Endodermal cell (in vitro differentiated cells): Measurements from ENCODE around the gene SULT1A1. TPM values are rescaled to one million over a fixed set of nuclear protein-coding genes. Genes with fewer than 3 reads are reported as not detected.
"Not testable (repeated sequence)": the region's sequence is repeated elsewhere in the genome, so short reads cannot be mapped to it uniquely, and the experiment has no call there.

Experiments used
- DNase-seq: peaks from one replicate; pipeline ENCODE4 v3.0.0-alpha.2; 2017
- H3K27ac ChIP-seq: 2 replicates; pipeline ENCODE4 v1.5.1; 2013; ENCODE audit warnings: mild to moderate bottlenecking, low read depth, low read length, moderate library complexity
- H3K27me3 ChIP-seq: 2 replicates; pipeline ENCODE4 v1.6.1; 2013; ENCODE audit warnings: mild to moderate bottlenecking, low read length, moderate library complexity; ENCODE audit not compliant: insufficient read depth, control insufficient read depth, poor library complexity, severe bottlenecking
- H3K36me3 ChIP-seq: 2 replicates; pipeline ENCODE4 v1.7.0; 2013; ENCODE audit warnings: mild to moderate bottlenecking, low read length, moderate library complexity; ENCODE audit not compliant: control insufficient read depth, insufficient read depth
- H3K4me1 ChIP-seq: one replicate; pipeline ENCODE4 v1.7.0; 2013; ENCODE audit warnings: low read length; ENCODE audit not compliant: control insufficient read depth, insufficient read depth
- H3K4me3 ChIP-seq: 2 replicates; pipeline ENCODE4 v1.5.1; 2013; ENCODE audit warnings: mild to moderate bottlenecking, low read length, moderate library complexity
- H3K9ac ChIP-seq: 2 replicates; pipeline ENCODE4 v1.6.1; 2013; ENCODE audit warnings: mild to moderate bottlenecking, low read length, moderate library complexity; ENCODE audit not compliant: poor library complexity, severe bottlenecking; ENCODE audit errors: extremely low read depth
- H3K9me3 ChIP-seq: 2 replicates; pipeline ENCODE4 v1.6.1; 2013; ENCODE audit warnings: mild to moderate bottlenecking, low read length, moderate library complexity; ENCODE audit not compliant: control insufficient read depth
- H3K27ac Mint-ChIP-seq: 2 replicates; pipeline ENCODE4 v1.8.0; 2020; ENCODE audit warnings: mixed read lengths
- H3K27me3 Mint-ChIP-seq: 2 replicates; pipeline ENCODE4 v1.8.0; 2021; ENCODE audit warnings: mild to moderate bottlenecking, mixed read lengths; ENCODE audit not compliant: insufficient read depth
- H3K36me3 Mint-ChIP-seq: 2 replicates; pipeline ENCODE4 v1.8.0; 2020; ENCODE audit warnings: low read depth, mixed read lengths
- H3K4me1 Mint-ChIP-seq: 2 replicates; pipeline ENCODE4 v1.8.0; 2020; ENCODE audit warnings: mixed read lengths
- H3K4me3 Mint-ChIP-seq: 2 replicates; pipeline ENCODE4 v1.8.0; 2020; ENCODE audit warnings: mild to moderate bottlenecking, moderate library complexity, mixed read lengths
- H3K9me3 Mint-ChIP-seq: 2 replicates; pipeline ENCODE4 v1.8.0; 2020; ENCODE audit warnings: mild to moderate bottlenecking, mixed read lengths
- WGBS, 2 experiments: methylation state at CpG; one replicate each; pipeline versions ENCODE4 v1.1.5 to v1.1.7; 2013; ENCODE audit warnings: missing lambda C conversion rate in 2 of 2, mixed read lengths in 1 of 2; ENCODE audit not compliant: insufficient coverage in 1 of 2, insufficient read length in 1 of 2; 5-methylcytosine and 5-hydroxymethylcytosine counted together
- long read RNA-seq, 4 experiments: library from polyadenylated mRNA in 2 of 4; library from RNA in 1 of 4; library from capped mRNA in 1 of 4; stranded (forward) in 3 of 4; unstranded in 1 of 4; transcript quantifications; one replicate each; pipeline ENCODE4 v2.0.0, GENCODE V29; 2020 to 2021; ENCODE audit warnings: inconsistent platforms in 1 of 4
- polyA plus RNA-seq, 2 experiments: library from polyadenylated mRNA; stranded (reverse); fragments of 50-300 nt; gene quantifications; one replicate each; pipeline ENCODE4 v1.2.3, GENCODE V29; 2013
- total RNA-seq, 2 donors: library from RNA; stranded (reverse); fragmentation: NEBNext Ultra II Directional in 1 of 2; extraction: Animal tissue kit (Norgen Biotek cat#: 25700) in 1 of 2; gene quantifications; 2 replicates in 1 of 2; 3 replicates in 1 of 2; pipeline ENCODE4 v1.2.1, GENCODE V29; 2021
- TF ChIP-seq, protein P1 (sequence below): fragments of 200-600 bp; sonication (generic); conservative IDR thresholded peaks from 2 replicates; pipeline ENCODE4 v1.5.0; 2021; ENCODE audit warnings: antibody characterized with exemption, mild to moderate bottlenecking

SULT1A1 gene
- 1 to 10 TPM; 4.3 to 7.2 TPM for total RNA-seq
- polyA plus RNA-seq (2013, experiment 1 of 2), result 4.4 TPM
- polyA plus RNA-seq (2013, experiment 2 of 2), result 7.2 TPM
- long read RNA-seq, experiment 1, partial matches to known transcripts, result 0 of 4 reads
- long read RNA-seq, experiment 1, other reads (novel, unspliced or antisense), result 1 of 4 reads
- long read RNA-seq, experiment 2, transcript SULT1A1-201 (8 exons, 1,162 nt), result major isoform, 8 of 14 reads
- long read RNA-seq, experiment 2, partial matches to known transcripts, result 2 of 14 reads
- long read RNA-seq, experiment 2, other reads (novel, unspliced or antisense), result 4 of 14 reads
- long read RNA-seq, experiment 3, transcript SULT1A1-201 (8 exons, 1,162 nt), result major isoform, 19 of 23 reads
- long read RNA-seq, experiment 3, partial matches to known transcripts, result 1 of 23 reads
- long read RNA-seq, experiment 3, other reads (novel, unspliced or antisense), result 3 of 23 reads
- long read RNA-seq, experiment 4, transcript SULT1A1-201 (8 exons, 1,162 nt), result major isoform, 19 of 21 reads
- long read RNA-seq, experiment 4, partial matches to known transcripts, result 1 of 21 reads
- long read RNA-seq, experiment 4, other reads (novel, unspliced or antisense), result 1 of 21 reads

DNA sequence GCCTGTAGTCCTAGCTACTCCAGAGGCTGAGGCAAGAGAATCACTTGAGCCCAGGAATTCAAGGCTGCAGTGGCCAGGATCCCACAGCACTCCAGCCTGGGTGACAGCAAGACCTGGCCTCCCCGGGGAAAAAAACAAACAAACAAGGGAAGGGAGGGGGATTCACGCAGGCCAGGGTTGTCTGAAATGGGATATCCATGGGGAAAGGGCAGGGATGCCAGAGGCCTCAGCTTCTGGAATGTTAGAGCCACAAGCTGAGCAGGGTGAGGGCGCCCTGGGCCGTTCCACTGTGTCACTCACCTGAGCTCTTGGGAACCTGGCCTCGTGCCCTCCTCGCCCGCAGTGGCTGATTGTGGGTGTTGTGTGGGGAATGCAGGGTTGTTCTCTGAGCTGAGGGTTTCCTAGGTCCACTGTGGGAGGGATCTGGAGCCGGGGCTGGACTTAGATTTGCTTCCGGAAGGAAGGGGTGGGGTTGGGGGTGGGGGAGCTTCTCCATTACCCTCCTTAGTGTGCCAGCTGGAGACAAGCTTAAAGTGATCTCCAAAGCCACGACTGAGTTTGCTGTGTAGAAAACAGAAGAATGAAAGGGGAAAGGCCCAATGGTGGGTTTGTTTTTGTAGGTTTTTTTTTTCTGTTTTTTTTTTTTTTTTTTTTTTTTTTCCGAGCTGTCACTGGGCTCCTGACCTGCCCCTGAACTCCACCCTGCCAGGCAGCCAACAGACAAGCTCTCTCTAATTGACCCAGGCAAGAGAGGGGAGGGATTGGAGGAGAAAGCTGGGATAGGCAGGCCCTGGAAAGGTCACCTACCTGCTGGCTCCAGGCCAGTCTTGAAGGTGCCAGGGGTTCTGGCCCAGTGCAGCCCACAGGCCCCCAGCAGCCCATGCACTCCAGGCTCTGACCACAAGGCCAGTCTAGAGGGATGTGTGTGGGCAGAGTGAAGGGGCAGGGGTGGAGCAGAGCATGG is at the start of gene SULT1A1:
Gene SULT1A1 (minus strand): TSS at position 414 of the 964 bp plus-strand sequence. CDS start 1,189 bp downstream, outside the sequence.
- DNase-seq, result peak; percentile 68
- Histone ChIP-seq H3K36me3 (no peaks in the 10 kb centered on the region), H3K4me3 (no peak within 1 kb of the TSS), H3K4me1 (no peaks in the 10 kb centered on the region), H3K27ac (no peak within 1 kb of the TSS), H3K27me3 (no peaks in the 10 kb centered on the region), H3K9ac (no peak within 1 kb of the TSS), H3K9me3 (no peaks in the 10 kb centered on the region)
- Mint-ChIP-seq H3K27me3 (no peaks in the 10 kb centered on the region), H3K4me3 (peak within 1 kb of the TSS; percentile 19), H3K27ac (no peak within 1 kb of the TSS), H3K4me1 (no peaks in the 10 kb centered on the region), H3K9me3 (no peaks in the 10 kb centered on the region), H3K36me3 (no peaks in the 10 kb centered on the region)
- WGBS, 2 experiments, result 72 to 81% methylated on average over 4 to 10 of the region's 11 CpGs
- TF ChIP-seq, protein P1, sequence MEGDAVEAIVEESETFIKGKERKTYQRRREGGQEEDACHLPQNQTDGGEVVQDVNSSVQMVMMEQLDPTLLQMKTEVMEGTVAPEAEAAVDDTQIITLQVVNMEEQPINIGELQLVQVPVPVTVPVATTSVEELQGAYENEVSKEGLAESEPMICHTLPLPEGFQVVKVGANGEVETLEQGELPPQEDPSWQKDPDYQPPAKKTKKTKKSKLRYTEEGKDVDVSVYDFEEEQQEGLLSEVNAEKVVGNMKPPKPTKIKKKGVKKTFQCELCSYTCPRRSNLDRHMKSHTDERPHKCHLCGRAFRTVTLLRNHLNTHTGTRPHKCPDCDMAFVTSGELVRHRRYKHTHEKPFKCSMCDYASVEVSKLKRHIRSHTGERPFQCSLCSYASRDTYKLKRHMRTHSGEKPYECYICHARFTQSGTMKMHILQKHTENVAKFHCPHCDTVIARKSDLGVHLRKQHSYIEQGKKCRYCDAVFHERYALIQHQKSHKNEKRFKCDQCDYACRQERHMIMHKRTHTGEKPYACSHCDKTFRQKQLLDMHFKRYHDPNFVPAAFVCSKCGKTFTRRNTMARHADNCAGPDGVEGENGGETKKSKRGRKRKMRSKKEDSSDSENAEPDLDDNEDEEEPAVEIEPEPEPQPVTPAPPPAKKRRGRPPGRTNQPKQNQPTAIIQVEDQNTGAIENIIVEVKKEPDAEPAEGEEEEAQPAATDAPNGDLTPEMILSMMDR, result no peak

DNA sequence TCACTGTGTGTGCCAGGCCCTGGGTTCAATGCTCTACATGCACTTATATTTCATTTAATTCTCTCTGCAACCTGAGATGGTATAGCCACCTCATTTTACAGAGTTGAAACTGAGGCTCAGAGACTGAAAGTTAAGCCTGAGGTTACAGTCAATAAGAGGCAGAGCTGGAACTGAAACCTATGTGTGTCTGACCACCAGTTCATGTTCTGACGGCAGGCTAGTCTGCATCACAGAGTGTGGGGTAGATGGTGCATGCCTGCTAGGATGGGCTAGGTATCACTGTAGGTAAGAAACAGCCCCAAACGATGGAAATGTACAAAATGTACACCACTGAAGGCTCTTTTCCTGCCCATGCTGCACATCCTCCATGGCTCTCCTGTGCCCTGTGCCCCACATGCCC is 30.1 kb upstream of the SULT1A1 start:
- DNase-seq, H3K27me3 ChIP-seq, H3K9ac ChIP-seq, H3K4me1 Mint-ChIP-seq, H3K36me3 Mint-ChIP-seq, H3K36me3 ChIP-seq, H3K9me3 Mint-ChIP-seq, H3K4me1 ChIP-seq, H3K27ac Mint-ChIP-seq, H3K4me3 Mint-ChIP-seq, H3K27me3 Mint-ChIP-seq, H3K9me3 ChIP-seq, H3K4me3 ChIP-seq, H3K27ac ChIP-seq: not testable (repeated sequence)
- 73 to 80% methylated on average over 1 of the region's 2 CpGs for WGBS, 2 experiments

DNA sequence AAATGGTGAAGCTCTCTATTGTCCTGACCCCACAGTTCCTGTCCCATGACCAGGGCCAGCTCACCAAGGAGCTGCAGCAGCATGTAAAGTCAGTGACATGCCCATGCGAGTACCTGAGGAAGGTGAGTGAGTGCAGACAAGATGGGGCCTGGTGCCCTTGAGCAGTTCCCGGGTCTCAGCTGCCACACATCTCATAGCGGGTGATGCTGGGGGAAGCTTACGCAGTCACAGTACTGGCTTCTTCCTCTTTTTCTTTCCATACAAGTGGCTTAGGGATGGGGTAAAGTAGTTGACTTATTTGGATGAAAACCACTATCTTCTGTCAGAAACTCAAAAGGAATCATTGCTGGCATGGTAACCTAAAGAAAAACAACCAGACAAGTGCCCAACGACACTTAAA is 28.5 kb upstream of the SULT1A1 start:
- not testable (repeated sequence) for H3K36me3 Mint-ChIP-seq, H3K4me1 ChIP-seq, H3K36me3 ChIP-seq, H3K9ac ChIP-seq, H3K4me3 ChIP-seq, H3K27me3 Mint-ChIP-seq, H3K27ac ChIP-seq, H3K4me1 Mint-ChIP-seq, H3K27ac Mint-ChIP-seq, H3K4me3 Mint-ChIP-seq, H3K27me3 ChIP-seq, DNase-seq, H3K9me3 Mint-ChIP-seq, H3K9me3 ChIP-seq
- WGBS, 2 experiments, result 50% methylated on average over 2 of the region's 5 CpGs; no CpG with 5 or more reads in 1 of the 2 experiments

DNA sequence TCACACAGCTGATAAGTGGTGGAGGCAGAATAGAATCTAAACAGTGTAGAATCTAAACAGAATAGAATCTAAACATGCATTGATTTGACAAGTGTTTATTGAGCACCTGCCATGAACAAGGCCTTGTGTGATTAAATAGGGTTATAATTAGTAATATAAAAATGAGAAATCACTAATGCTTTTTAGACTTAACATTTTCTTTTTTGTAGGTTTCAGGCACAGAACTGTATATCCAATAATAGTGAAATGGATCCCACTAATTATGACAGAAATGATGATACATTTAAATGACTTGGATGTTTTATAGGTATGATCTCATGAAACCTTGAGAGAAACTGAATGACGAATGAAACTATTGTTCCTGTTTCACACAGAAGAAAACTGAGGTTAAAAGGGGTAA is 27.9 kb upstream of the SULT1A1 start, which contains the start of gene NPIPB8:
Gene NPIPB8 (plus strand): TSS at position 301 of the 400 bp plus-strand sequence. CDS start 296 bp downstream, outside the sequence.
- not testable (repeated sequence) for H3K4me3 Mint-ChIP-seq

DNA sequence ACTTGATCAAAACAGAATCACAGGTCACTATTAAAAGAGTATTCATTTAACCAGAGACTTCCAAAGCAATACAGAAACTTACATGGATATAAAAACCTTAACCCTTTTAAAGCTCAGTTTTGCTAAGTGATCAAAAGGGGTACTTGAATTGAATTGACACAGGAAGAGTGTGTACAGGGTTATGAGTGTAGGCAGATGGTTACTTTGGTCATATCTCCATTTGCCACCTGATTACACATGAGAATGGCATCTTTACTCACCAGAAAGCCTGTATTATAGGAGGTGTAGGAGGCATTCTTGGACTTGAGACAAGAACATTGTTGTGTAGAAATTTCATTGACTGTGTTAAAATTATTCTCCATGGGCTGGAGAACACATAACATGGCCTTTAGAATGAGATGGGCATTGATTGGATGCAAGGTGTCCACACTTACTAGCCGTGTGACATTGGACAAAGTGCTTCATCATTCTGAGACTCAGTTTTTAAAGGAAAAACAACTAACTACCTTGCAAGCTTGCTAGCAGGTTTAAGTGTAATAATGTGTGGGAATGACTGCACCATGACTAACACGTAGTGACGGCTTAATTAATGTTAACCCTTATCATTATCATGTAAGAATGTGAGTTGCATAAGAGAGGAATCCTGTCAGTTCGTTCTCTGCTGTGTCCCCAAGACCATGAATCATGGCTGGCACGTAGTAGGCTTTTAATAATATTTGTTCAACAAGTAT is 26.4 kb upstream of the SULT1A1 start:
- H3K4me1 Mint-ChIP-seq, H3K27me3 Mint-ChIP-seq, H3K4me3 Mint-ChIP-seq, DNase-seq, H3K4me1 ChIP-seq, H3K27ac ChIP-seq, H3K36me3 Mint-ChIP-seq, H3K36me3 ChIP-seq, H3K4me3 ChIP-seq, H3K9me3 ChIP-seq, H3K9ac ChIP-seq, H3K9me3 Mint-ChIP-seq, H3K27me3 ChIP-seq, H3K27ac Mint-ChIP-seq: not testable (repeated sequence)
- 57% methylated on average over 3 of the region's 5 CpGs; no CpG with 5 or more reads in 1 of the 2 experiments for whole genome bisulfite sequencing, 2 experiments

More for the DNA sequence above, 27.9 kb upstream of the SULT1A1 start, which contains the start of gene NPIPB8:
- not testable (repeated sequence) for H3K9ac ChIP-seq, H3K36me3 Mint-ChIP-seq, DNase-seq, H3K4me3 ChIP-seq, H3K4me1 Mint-ChIP-seq, H3K27me3 ChIP-seq, H3K36me3 ChIP-seq, H3K27ac Mint-ChIP-seq, H3K4me1 ChIP-seq, H3K27me3 Mint-ChIP-seq, H3K9me3 ChIP-seq, H3K9me3 Mint-ChIP-seq, H3K27ac ChIP-seq
- WGBS, 2 experiments, result no CpG with 5 or more reads among the region's 1 CpG
